Measurements from ENCODE around the gene LIPN. TPM values are rescaled to one million over a fixed set of nuclear protein-coding genes. Genes with fewer than 3 reads are reported as not detected.

The LIPN gene
- total and polyA plus RNA-seq, 2 of the 8 experiments (the other 6 are each of a cell fraction or from before 2014, with no cell fraction given): not detected

DNA sequence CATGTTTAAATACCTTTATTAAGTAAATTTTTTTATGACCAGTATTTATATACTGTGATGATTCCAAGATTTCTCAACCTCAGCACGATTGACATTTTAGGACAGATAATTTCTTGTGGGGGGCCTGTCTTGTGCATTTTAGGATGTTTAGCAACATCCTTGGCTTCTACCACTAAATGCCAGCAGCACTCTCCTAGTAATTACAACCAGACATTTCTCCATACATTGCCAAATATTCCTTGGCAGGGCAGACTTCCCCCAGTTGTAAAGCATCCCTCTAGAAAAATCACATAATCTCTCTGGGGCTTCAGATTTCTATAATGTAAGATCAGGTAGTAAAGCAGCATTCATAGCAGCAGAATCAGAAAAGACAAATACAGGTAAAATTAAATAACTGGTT lies 34.9 kb downstream of the LIPN start (continued):
- TF ChIP-seq, protein P1, sequence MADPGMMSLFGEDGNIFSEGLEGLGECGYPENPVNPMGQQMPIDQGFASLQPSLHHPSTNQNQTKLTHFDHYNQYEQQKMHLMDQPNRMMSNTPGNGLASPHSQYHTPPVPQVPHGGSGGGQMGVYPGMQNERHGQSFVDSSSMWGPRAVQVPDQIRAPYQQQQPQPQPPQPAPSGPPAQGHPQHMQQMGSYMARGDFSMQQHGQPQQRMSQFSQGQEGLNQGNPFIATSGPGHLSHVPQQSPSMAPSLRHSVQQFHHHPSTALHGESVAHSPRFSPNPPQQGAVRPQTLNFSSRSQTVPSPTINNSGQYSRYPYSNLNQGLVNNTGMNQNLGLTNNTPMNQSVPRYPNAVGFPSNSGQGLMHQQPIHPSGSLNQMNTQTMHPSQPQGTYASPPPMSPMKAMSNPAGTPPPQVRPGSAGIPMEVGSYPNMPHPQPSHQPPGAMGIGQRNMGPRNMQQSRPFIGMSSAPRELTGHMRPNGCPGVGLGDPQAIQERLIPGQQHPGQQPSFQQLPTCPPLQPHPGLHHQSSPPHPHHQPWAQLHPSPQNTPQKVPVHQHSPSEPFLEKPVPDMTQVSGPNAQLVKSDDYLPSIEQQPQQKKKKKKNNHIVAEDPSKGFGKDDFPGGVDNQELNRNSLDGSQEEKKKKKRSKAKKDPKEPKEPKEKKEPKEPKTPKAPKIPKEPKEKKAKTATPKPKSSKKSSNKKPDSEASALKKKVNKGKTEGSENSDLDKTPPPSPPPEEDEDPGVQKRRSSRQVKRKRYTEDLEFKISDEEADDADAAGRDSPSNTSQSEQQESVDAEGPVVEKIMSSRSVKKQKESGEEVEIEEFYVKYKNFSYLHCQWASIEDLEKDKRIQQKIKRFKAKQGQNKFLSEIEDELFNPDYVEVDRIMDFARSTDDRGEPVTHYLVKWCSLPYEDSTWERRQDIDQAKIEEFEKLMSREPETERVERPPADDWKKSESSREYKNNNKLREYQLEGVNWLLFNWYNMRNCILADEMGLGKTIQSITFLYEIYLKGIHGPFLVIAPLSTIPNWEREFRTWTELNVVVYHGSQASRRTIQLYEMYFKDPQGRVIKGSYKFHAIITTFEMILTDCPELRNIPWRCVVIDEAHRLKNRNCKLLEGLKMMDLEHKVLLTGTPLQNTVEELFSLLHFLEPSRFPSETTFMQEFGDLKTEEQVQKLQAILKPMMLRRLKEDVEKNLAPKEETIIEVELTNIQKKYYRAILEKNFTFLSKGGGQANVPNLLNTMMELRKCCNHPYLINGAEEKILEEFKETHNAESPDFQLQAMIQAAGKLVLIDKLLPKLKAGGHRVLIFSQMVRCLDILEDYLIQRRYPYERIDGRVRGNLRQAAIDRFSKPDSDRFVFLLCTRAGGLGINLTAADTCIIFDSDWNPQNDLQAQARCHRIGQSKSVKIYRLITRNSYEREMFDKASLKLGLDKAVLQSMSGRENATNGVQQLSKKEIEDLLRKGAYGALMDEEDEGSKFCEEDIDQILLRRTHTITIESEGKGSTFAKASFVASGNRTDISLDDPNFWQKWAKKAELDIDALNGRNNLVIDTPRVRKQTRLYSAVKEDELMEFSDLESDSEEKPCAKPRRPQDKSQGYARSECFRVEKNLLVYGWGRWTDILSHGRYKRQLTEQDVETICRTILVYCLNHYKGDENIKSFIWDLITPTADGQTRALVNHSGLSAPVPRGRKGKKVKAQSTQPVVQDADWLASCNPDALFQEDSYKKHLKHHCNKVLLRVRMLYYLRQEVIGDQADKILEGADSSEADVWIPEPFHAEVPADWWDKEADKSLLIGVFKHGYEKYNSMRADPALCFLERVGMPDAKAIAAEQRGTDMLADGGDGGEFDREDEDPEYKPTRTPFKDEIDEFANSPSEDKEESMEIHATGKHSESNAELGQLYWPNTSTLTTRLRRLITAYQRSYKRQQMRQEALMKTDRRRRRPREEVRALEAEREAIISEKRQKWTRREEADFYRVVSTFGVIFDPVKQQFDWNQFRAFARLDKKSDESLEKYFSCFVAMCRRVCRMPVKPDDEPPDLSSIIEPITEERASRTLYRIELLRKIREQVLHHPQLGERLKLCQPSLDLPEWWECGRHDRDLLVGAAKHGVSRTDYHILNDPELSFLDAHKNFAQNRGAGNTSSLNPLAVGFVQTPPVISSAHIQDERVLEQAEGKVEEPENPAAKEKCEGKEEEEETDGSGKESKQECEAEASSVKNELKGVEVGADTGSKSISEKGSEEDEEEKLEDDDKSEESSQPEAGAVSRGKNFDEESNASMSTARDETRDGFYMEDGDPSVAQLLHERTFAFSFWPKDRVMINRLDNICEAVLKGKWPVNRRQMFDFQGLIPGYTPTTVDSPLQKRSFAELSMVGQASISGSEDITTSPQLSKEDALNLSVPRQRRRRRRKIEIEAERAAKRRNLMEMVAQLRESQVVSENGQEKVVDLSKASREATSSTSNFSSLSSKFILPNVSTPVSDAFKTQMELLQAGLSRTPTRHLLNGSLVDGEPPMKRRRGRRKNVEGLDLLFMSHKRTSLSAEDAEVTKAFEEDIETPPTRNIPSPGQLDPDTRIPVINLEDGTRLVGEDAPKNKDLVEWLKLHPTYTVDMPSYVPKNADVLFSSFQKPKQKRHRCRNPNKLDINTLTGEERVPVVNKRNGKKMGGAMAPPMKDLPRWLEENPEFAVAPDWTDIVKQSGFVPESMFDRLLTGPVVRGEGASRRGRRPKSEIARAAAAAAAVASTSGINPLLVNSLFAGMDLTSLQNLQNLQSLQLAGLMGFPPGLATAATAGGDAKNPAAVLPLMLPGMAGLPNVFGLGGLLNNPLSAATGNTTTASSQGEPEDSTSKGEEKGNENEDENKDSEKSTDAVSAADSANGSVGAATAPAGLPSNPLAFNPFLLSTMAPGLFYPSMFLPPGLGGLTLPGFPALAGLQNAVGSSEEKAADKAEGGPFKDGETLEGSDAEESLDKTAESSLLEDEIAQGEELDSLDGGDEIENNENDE (IDR thresholded peaks at IDR 0.05; ENCODE audit: insufficient replicate concordance, low read length): no peak
- TF ChIP-seq KDM1A (IDR thresholded peaks at IDR 0.05; ENCODE audit: borderline replicate concordance, low read length) (no peak), JUN (IDR thresholded peaks at IDR 0.05; ENCODE audit: low read depth, low read length) (no peak)
